ENCODE measurements around the gene HHIP. TPM values are rescaled to one million over a fixed set of nuclear protein-coding genes. Genes with fewer than 3 reads are reported as not detected.

HHIP gene
- total RNA-seq, 1 donor from 2014 or later: not detected

- no peak for TF ChIP-seq EZH2 (IDR thresholded peaks at IDR 0.05)
- no peak for TF ChIP-seq CTCF (IDR thresholded peaks at IDR 0.05)
- TF ChIP-seq EZH2phosphoT487 (IDR thresholded peaks at IDR 0.05): no peak
- DNase-seq (ENCODE audit: low spot score): no peak
- no peak overlapping the region for H3K4me3 Mint-ChIP-seq
- peaks cover 3% of the 10 kb centered on the region for H3K4me1 ChIP-seq
- no peak overlapping the region for H3K9ac ChIP-seq
- no peak overlapping the region for H3K27ac ChIP-seq
- H3K4me3 ChIP-seq: no peak overlapping the region
- no peaks in the 10 kb centered on the region for H3K9me3 ChIP-seq (ENCODE audit: low read depth)
- no peaks in the 10 kb centered on the region for H3K27me3 Mint-ChIP-seq (ENCODE audit: insufficient read depth, low read depth)
- H3K36me3 Mint-ChIP-seq: no peaks in the 10 kb centered on the region
- no peaks in the 10 kb centered on the region for H3K79me2 ChIP-seq (ENCODE audit: low read depth)
- H3K27me3 ChIP-seq: no peaks in the 10 kb centered on the region
- H3F3A ChIP-seq (ENCODE audit: low read depth): no peaks in the 10 kb centered on the region
- H4K20me1 ChIP-seq (ENCODE audit: low read depth): no peaks in the 10 kb centered on the region
- no peaks in the 10 kb centered on the region for H3K9me3 Mint-ChIP-seq
- H2AFZ ChIP-seq (replicated peaks): no peak overlapping the region
- H3K27ac Mint-ChIP-seq: no peak overlapping the region
- no peak overlapping the region for H3K4me2 ChIP-seq
- H3K36me3 ChIP-seq: no peaks in the 10 kb centered on the region
- peaks cover 11% of the 10 kb centered on the region for H3K4me1 Mint-ChIP-seq
Observed at GRCh38 chr4:144658903-144659302, 12.9 kb downstream of the HHIP start.

- no peaks in the 10 kb centered on the region for H3K36me3 Mint-ChIP-seq
- H3K27ac Mint-ChIP-seq: no peak overlapping the region
- Histone ChIP-seq H3K4me2 (no peak overlapping the region), H3K27ac (no peak overlapping the region), H3K9me3 (ENCODE audit: low read depth) (no peaks in the 10 kb centered on the region), H3F3A (ENCODE audit: low read depth) (no peaks in the 10 kb centered on the region), H3K27me3 (no peaks in the 10 kb centered on the region), H4K20me1 (ENCODE audit: low read depth) (no peaks in the 10 kb centered on the region), H3K9ac (no peak overlapping the region), H3K4me3 (no peak overlapping the region), H3K79me2 (ENCODE audit: low read depth) (no peaks in the 10 kb centered on the region), H3K4me1 (peaks cover 7% of the 10 kb centered on the region), H3K36me3 (no peaks in the 10 kb centered on the region), H2AFZ (replicated peaks) (no peak overlapping the region)
- no peak for DNase-seq (ENCODE audit: low spot score)
- H3K27me3 Mint-ChIP-seq (ENCODE audit: insufficient read depth, low read depth): no peaks in the 10 kb centered on the region
- TF ChIP-seq CTCF (IDR thresholded peaks at IDR 0.05): no peak
- TF ChIP-seq EZH2 (IDR thresholded peaks at IDR 0.05): no peak
- TF ChIP-seq EZH2phosphoT487 (IDR thresholded peaks at IDR 0.05): no peak
- H3K4me3 Mint-ChIP-seq: no peak overlapping the region
- H3K4me1 Mint-ChIP-seq: peaks cover 11% of the 10 kb centered on the region
- no peaks in the 10 kb centered on the region for H3K9me3 Mint-ChIP-seq
Observed at GRCh38 chr4:144659447-144659846, 13.5 kb downstream of the HHIP start.

- Mint-ChIP-seq H3K36me3 (no peaks in the 10 kb centered on the region), H3K4me1 (no peaks in the 10 kb centered on the region), H3K27me3 (ENCODE audit: insufficient read depth, low read depth) (no peaks in the 10 kb centered on the region), H3K9me3 (no peaks in the 10 kb centered on the region), H3K27ac (no peak overlapping the region), H3K4me3 (no peak overlapping the region)
- Histone ChIP-seq H3K79me2 (ENCODE audit: low read depth) (no peaks in the 10 kb centered on the region), H3K4me2 (no peak overlapping the region), H3K4me1 (peaks cover 7% of the 10 kb centered on the region), H3K9me3 (ENCODE audit: low read depth) (no peaks in the 10 kb centered on the region), H3K9ac (no peak overlapping the region), H3K36me3 (no peaks in the 10 kb centered on the region), H3F3A (ENCODE audit: low read depth) (no peaks in the 10 kb centered on the region), H4K20me1 (ENCODE audit: low read depth) (no peaks in the 10 kb centered on the region), H3K4me3 (no peak overlapping the region), H2AFZ (replicated peaks) (peak overlapping the region; percentile 7), H3K27ac (no peak overlapping the region), H3K27me3 (no peaks in the 10 kb centered on the region)
- no peak for TF ChIP-seq CTCF (IDR thresholded peaks at IDR 0.05)
- TF ChIP-seq EZH2phosphoT487 (IDR thresholded peaks at IDR 0.05): no peak
- TF ChIP-seq EZH2 (IDR thresholded peaks at IDR 0.05): no peak
- peak; percentile 62 for DNase-seq (ENCODE audit: low spot score)
Observed at GRCh38 chr4:144663834-144664475, 18.0 kb downstream of the HHIP start.

All from neural progenitor cell (in vitro differentiated cells).